GM19372 (cell line): ENCODE results near the gene CPM.
"Not testable (repeated sequence)": the region's sequence is repeated elsewhere in the genome, so short reads cannot be mapped to it uniquely, and the experiment has no call there.

Source experiments
- ATAC-seq: cut with Tn5 transposase; IDR thresholded peaks from one replicate; pipeline ENCODE4 v1.9.1; 2021; ENCODE audit warnings: mild to moderate bottlenecking, low read depth, moderate library complexity; ENCODE audit not compliant: unreplicated experiment

CPM gene

GRCh38 chr12:68811573-68811972, 121.4 kb downstream of the CPM start:
- ATAC-seq: not testable (repeated sequence)

DNA sequence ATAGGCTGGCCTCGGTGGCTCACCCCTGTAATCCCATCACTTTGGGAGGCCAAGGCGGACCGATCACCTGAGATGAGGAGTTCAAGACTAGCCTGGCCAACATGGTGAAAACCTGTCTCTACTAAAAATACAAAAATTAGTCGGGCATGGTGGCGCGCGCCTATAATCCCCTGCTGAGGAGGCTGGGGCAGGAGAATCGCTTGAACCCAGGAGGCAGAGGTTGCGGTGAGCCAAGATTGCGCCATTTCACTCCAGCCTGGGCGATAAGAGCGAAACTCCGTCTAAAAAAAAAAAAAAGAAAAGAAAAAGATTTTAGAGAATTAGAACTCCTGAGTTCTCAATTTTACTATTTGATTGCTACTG, 123.0 kb downstream of the CPM start:
- ATAC-seq: not testable (repeated sequence)

DNA sequence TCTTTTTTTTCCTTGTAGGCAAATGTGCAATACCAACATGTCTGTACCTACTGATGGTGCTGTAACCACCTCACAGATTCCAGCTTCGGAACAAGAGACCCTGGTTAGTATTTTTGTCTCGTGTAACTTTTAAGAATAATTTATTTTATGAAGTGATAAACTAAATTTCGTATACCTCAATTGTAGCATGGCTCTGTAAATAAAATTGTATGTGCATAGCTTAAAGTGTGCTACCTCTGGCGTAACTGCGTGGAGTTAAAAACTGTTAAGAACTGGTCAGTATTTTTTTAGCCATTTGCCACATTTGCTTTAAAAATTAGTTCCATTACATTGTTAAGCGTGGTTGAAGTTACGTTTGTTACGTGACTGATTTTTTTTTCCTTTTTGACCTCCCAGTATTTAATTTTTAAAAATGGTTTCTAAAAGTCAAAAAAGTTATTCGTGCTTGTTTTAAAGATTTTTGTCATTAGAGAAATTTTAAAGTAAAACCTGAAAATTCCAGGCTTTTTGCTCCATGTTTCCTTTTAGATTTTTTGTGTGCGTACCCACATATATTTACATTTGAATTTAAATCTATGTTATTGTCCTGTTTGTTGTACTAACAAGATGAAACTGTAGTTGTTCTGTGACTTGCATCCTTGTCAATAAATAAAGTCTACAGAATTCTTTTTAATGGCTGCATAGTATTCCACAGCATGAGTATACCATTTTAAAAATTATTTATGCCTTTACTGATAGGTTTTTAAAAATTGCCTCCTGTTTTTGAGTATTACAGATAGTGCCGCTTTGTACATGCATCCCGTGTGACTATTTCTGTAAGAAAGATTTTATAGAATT, 123.6 kb downstream of the CPM start:
- ATAC-seq: no peak

DNA sequence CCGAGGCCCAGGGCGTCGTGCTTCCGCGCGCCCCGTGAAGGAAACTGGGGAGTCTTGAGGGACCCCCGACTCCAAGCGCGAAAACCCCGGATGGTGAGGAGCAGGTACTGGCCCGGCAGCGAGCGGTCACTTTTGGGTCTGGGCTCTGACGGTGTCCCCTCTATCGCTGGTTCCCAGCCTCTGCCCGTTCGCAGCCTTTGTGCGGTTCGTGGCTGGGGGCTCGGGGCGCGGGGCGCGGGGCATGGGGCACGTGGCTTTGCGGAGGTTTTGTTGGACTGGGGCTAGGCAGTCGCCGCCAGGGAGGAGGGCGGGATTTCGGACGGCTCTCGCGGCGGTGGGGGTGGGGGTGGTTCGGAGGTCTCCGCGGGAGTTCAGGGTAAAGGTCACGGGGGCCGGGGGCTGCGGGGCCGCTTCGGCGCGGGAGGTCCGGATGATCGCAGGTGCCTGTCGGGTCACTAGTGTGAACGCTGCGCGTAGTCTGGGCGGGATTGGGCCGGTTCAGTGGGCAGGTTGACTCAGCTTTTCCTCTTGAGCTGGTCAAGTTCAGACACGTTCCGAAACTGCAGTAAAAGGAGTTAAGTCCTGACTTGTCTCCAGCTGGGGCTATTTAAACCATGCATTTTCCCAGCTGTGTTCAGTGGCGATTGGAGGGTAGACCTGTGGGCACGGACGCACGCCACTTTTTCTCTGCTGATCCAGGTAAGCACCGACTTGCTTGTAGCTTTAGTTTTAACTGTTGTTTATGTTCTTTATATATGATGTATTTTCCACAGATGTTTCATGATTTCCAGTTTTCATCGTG, 124.4 kb downstream of the CPM start:
- ATAC-seq: peak; percentile 48

DNA sequence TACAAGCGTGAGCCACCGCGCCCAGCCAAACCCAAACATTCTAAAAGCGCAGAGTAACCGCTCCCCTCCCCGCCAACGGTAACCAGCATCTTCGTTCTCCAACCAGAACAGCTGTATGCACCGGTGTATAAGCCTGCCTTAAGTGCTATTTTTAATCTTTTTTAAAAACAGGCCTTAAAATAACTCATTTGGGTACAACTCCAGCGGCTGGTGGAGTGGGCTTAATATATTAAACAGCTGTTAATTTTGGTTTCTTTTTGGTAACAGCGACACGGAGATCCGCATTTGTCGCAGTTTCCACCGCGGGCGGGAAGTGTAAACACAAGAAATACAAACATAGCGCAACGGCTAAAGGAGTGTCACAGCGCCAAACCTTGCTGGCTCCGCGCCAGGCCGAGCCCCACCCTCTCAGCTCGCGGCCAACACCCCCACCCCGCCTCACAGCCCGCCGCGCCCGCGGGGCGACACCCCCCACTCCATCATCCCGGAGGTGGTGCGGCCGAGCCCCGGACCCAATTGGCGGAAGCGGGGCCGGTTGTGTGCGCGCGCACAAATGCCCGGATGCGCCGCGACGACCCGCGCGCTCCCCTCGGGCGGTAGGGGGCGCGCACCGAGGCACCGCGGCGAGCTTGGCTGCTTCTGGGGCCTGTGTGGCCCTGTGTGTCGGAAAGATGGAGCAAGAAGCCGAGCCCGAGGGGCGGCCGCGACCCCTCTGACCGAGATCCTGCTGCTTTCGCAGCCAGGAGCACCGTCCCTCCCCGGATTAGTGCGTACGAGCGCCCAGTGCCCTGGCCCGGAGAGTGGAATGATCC, 125.2 kb downstream of the CPM start, which contains the start of gene MDM2:
Gene MDM2, plus strand, starts transcription at position 602 of the 812 bp plus-strand sequence. CDS start 301 bp downstream, outside the sequence.
- peak; percentile 61 for ATAC-seq

DNA sequence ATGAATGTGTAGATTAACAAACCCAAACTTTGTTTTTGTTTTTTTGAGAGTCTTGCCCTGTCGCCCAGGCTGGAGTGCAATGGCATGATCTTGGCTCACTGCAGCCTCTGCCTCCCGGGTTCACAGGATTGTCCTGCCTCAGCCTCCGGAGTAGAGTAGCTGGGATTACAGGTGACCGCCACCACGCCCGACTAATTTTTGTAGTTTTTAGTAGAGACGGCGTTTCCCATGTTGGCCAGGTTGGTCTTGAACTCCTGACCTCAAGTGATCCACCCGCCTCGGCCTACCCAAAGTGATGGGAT, 125.7 kb downstream of the CPM start:
- not testable (repeated sequence) for ATAC-seq

DNA sequence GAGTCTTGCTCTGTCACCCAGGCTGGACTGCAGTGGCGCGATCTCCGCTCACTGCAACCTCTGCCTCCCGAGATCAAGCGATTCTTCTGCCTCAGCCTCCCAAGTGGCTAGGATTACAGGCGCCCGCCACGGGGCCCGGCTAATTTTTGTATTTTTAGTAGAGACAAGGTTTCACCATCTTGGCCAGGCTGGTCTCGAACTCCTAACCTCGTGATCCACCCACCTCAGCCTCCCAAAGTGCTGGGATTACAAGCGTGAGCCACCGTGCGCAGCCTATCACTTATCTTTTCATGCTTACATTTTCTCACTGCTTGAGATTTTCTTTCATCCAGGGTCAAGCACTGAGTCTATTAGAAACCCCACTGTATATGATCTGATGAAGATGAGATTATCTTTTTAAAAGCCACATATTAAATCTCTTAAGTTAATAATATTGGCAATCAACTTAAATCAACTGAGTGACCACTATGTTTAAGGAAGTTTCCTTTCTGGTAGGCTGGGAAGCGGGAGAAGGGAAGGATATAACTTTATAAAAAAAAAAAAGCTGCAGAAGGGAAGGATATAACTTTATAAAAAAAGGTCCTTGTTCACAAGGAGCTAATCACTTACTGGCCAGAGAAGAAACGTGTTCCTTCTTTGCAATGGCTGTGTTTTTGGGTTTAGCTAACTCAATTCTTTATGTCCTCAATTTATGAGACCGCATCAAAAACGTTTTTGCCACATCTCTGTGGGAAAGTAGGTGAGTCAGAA, 126.3 kb downstream of the CPM start:
- ATAC-seq: no peak

GRCh38 chr12:68805592-68806120, 127.3 kb downstream of the CPM start:
- ATAC-seq: no peak

DNA sequence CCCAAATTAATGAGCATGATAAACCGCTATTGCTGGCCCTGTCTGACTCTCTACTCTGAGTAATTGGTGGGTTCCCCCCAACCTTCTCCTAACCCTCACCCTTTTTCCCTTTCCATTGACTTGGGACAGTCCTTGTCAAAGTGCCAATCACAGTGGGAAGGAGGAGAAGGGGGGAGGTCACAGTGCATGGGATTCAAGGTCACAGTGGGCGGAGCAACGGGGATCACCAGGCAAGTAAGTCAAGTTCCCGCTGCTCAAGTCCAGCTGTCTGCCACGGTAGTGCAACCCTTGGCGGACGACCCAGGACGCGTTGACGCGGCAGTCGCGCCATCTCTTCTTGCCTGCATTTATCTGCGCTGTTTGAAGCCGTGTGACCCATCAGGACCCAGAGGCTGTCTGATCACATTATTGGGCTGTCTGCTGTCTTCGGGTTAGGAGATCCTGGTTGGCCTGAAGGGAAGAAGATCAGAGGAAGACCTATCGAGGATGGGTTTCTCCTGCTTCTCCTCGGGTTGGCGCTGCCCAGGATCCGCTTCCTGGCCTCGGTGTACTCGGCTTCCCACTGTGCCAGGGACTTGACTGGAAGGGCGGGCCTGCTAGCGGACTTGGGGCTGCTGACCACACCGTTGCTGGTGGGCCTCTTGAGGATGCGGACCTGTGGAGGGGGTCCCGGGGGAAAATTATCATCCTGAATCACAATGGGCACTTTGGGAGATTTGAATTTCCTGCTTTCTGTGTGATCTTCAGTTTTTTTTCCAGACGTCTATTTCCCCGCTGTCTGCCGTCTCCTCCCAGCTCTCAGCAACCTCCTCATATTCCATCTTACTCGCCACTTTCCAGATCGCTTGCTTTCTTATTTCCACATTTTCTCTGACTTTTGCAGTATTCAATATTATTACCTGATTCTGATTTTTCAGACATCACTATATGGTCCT, 128.0 kb downstream of the CPM start:
- ATAC-seq: no peak

DNA sequence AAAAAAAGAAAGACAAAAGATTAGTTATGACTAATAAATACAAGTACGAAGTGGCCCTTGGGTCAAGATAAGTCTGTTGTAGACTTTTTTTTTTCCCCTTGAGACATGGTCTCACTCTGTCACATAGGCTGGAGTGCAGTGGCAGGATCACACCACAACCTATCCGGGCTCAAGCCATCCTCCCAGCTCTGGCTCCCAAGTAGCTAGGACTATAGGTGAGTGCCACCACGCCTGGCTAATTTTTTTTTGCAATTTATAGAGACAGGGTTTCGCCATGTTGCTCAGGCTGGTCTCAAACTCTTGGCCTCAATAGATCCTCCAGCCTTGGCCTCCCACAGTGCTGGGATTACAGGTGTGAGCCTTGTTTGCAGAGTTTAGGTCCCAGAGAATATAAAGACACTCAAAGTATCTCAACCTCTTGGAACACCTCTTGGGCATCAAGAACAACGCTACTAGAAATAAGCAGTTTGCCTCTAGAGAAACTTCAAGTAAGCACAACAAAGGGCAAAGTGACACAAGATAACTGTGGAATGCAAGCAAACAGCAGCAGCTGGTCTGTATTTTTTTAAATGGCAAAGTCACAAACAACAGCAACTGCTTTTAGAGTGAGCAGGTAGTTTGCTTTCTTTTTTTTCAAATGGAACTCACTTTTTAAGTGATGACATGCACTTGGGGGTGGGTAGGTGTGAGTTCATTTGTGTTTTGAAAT, 128.9 kb downstream of the CPM start:
- ATAC-seq: no peak

- ATAC-seq: not testable (repeated sequence)
Observed at GRCh38 chr12:68802911-68803651, 129.9 kb downstream of the CPM start.

DNA sequence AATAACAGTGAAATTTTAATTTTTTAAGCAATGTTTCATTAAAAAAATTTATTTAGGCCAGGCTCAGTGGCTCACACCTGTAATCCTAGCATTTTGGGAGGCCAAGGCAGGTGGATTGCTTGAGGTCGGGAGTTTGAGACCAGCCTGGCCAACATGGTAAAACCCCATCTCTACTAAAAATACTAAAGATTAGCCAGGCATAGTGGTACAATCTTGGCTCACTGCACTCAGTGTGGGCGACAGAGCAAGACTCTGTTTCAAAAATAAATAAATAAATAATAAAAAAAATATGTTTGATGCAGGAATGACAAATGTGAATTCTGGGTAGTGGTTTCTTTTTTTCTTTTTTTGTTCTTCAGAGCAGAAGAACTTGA, 130.6 kb downstream of the CPM start:
- not testable (repeated sequence) for ATAC-seq
